Measurements from ENCODE around the gene DPP3. TPM values are rescaled to one million over a fixed set of nuclear protein-coding genes. Genes with fewer than 3 reads are reported as not detected.

The DPP3 gene
- total and polyA plus RNA-seq, 2 donors (not counting 1 experiment from before 2014, with no cell fraction given) = 21.5 to 40.6 TPM

DNA sequence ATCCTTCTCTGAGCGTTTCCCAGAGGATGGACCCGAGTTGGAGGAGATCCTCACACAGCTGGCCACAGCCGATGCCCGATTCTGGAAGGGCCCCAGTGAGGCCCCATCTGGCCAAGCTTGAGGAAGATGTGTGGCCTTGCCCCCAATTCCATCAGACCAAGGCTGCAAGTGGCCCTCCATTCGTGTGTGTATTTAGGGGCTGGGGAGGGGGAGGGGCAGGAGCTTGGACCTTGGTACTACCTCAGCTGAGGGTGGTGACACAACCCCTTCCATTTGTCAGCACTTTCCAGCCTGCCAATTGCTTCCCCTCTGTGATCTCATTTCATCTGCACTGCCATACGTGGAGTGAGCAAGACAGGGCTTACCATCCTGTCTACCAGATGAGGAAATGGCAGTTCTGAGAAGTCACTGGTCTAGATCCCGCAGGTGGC is 28.9 kb downstream of the DPP3 start:
- CTCF ChIA-PET = interaction anchor here (0.6 to 2.1 kb wide), 3 partner anchors 29 to 169 kb away, joined by 3 to 15 read pairs (median 3); partner anchors contain the start of genes DPP3 and RBM4B
- Mint-ChIP-seq H3K4me1 (peaks cover 16% of the 10 kb centered on the region), H3K9me3 (ENCODE audit: insufficient read depth) (no peaks in the 10 kb centered on the region), H3K27me3 (no peaks in the 10 kb centered on the region), H3K4me3 (no peak overlapping the region), H3K27ac (no peak overlapping the region)
- no peak for TF ChIP-seq EZH2 (IDR thresholded peaks at IDR 0.05; ENCODE audit: borderline replicate concordance, insufficient read depth, low read depth, low read length, poor library complexity, severe bottlenecking)
- TF ChIP-seq CTCF (IDR thresholded peaks at IDR 0.05) = no peak
- no peak for ATAC-seq (ENCODE audit: low read depth)
- Histone ChIP-seq H3K9ac (ENCODE audit: low read length) (no peak overlapping the region), H3K79me2 (ENCODE audit: control insufficient read depth, insufficient read depth, low read length) (peaks cover 8% of the 10 kb centered on the region), H4K20me1 (ENCODE audit: control insufficient read depth, insufficient read depth, low read length, poor library complexity, severe bottlenecking) (no peaks in the 10 kb centered on the region), H3K4me2 (replicated peaks; ENCODE audit: low read depth, low read length, poor library complexity, severe bottlenecking) (no peak overlapping the region), H3K4me3 (ENCODE audit: control extremely low read depth in 1 of 5, extremely low read depth in 1 of 5, insufficient read depth in 1 of 5, low read depth in 2 of 5, low read length in 4 of 5) (no peak overlapping the region), H3K9me3 (ENCODE audit: control extremely low read depth in 1 of 3, control insufficient read depth in 2 of 3, insufficient read depth in 1 of 3, low read length in 2 of 3) (no peaks in the 10 kb centered on the region), H3K27ac (ENCODE audit: low read length in 2 of 2) (no peak overlapping the region), H3K27me3 (replicated peaks in 1 of 4; ENCODE audit: control extremely low read depth in 1 of 4, control insufficient read depth in 3 of 4, insufficient read depth in 4 of 4, low read length in 3 of 4) (no peaks in the 10 kb centered on the region), H2AFZ (ENCODE audit: insufficient read depth, low read depth, low read length, poor library complexity, severe bottlenecking) (no peak overlapping the region), H3K4me1 (ENCODE audit: control insufficient read depth in 2 of 2, insufficient read depth in 2 of 2, low read length in 2 of 2) (peaks cover 11 to 14% of the 10 kb centered on the region in 2 donors), H3K36me3 (replicated peaks in 1 of 2; ENCODE audit: control extremely low read depth in 1 of 2, control insufficient read depth in 1 of 2, extremely low read depth in 1 of 2, insufficient read depth in 2 of 2, low read length in 1 of 2) (peaks cover 3 to 11% of the 10 kb centered on the region in 2 experiments)
- intact Hi-C loops (cut with micrococcal nuclease) = no loop called here
- WGBS (ENCODE audit: insufficient coverage) = 97% methylated on average over 6 of the region's 7 CpGs
- POLR2A ChIA-PET = interaction anchor here (0.7 kb wide), 2 partner anchors 20 to 460 kb away, joined by 5 to 6 read pairs; no protein-coding TSS in a partner anchor
- no peak for DNase-seq

DNA sequence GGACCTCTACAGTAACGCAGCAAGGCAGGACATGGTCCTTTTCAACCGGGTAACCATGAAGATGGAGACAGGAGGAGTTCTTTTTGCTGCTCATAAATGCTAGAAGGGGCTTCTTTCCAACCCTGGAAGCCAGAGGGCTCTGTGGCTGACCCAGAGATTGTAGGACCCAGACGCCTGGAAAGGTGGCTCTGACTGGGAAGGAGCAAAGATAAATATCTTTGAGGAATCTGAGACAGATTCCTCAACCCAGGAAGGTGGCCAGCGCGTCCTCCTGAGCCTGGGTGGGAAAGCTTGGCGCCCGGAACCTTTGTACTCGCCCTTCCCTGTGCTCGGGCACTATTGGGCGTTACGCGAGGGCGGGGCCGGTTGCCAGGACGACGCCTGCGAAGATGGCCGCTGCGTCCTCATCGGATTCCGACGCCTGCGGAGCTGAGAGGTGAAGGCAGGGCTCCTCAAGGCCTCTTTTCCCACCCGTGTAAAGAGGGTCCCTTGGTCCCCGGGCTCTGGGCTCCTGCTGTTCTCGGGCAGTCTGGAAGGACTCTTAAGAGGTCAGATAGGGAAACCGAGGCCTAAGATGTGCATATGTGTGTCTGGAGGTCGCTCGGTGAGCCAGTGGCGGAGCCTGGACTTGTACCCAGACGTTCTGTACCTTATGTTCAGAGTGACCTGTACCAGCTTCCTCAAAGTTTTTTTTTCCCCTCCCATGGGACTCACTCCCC is 30.2 kb downstream of the DPP3 start, which contains the start of gene BBS1:
TSS of gene BBS1 (plus strand) at position 365 of the 719 bp plus-strand sequence. CDS start at position 390, 25 bp downstream.
- H3K4me3 ChIP-seq (ENCODE audit: control extremely low read depth in 1 of 5, extremely low read depth in 1 of 5, insufficient read depth in 1 of 5, low read depth in 2 of 5, low read length in 4 of 5) = peak within 1 kb of the TSS; percentile 55 to 89 (median 85)
- DNase-seq = peak; percentile 87
- 3% methylated on average over 31 of the region's 31 CpGs for WGBS (ENCODE audit: insufficient coverage)
- CTCF ChIA-PET = interaction anchor here (1.0 to 2.1 kb wide), 6 partner anchors 8 to 167 kb away, joined by 3 to 15 read pairs (median 3); partner anchors contain the start of genes BRMS1, DPP3 and RBM4B
- Mint-ChIP-seq H3K4me3 (peak within 1 kb of the TSS; percentile 91), H3K27ac (peak within 1 kb of the TSS; percentile 61), H3K4me1 (peaks cover 16% of the 10 kb centered on the region), H3K27me3 (no peaks in the 10 kb centered on the region), H3K9me3 (ENCODE audit: insufficient read depth) (no peaks in the 10 kb centered on the region)
- H3K27ac ChIP-seq (ENCODE audit: low read length in 2 of 2) = peak within 1 kb of the TSS in 1 of 2 donors; percentile 40
- peaks cover 0 to 3% of the 10 kb centered on the region in 2 experiments for H3K36me3 ChIP-seq (replicated peaks in 1 of 2; ENCODE audit: control extremely low read depth in 1 of 2, control insufficient read depth in 1 of 2, extremely low read depth in 1 of 2, insufficient read depth in 2 of 2, low read length in 1 of 2)
- ATAC-seq (ENCODE audit: low read depth) = peak; percentile 94
- POLR2A ChIA-PET = interaction anchor here (0.7 to 1.2 kb wide), 3 partner anchors 9 to 44 kb away, joined by 4 to 7 read pairs (median 4); partner anchors contain the start of genes DPP3 and PELI3
- peaks cover 11 to 14% of the 10 kb centered on the region in 2 donors for H3K4me1 ChIP-seq (ENCODE audit: control insufficient read depth in 2 of 2, insufficient read depth in 2 of 2, low read length in 2 of 2)
- H3K4me2 ChIP-seq (replicated peaks; ENCODE audit: low read depth, low read length, poor library complexity, severe bottlenecking) = peak within 1 kb of the TSS; percentile 92
- no peaks in the 10 kb centered on the region for H3K27me3 ChIP-seq (replicated peaks in 1 of 4; ENCODE audit: control extremely low read depth in 1 of 4, control insufficient read depth in 3 of 4, insufficient read depth in 4 of 4, low read length in 3 of 4)
- H3K9me3 ChIP-seq (ENCODE audit: control extremely low read depth in 1 of 3, control insufficient read depth in 2 of 3, insufficient read depth in 1 of 3, low read length in 2 of 3) = no peaks in the 10 kb centered on the region
- H3K9ac ChIP-seq (ENCODE audit: low read length) = peak within 1 kb of the TSS; percentile 80
- peaks cover 8% of the 10 kb centered on the region for H3K79me2 ChIP-seq (ENCODE audit: control insufficient read depth, insufficient read depth, low read length)
- TF ChIP-seq CTCF (IDR thresholded peaks at IDR 0.05) (no peak), EZH2 (IDR thresholded peaks at IDR 0.05; ENCODE audit: borderline replicate concordance, insufficient read depth, low read depth, low read length, poor library complexity, severe bottlenecking) (no peak)
- H4K20me1 ChIP-seq (ENCODE audit: control insufficient read depth, insufficient read depth, low read length, poor library complexity, severe bottlenecking) = no peaks in the 10 kb centered on the region
- intact Hi-C loops (cut with micrococcal nuclease) = loop anchor here (1.0 to 2.0 kb wide), 5 partner anchors 30 to 168 kb away; partner anchors contain the start of genes ACTN3, DPP3, MRPL11 and PELI3
- peak within 1 kb of the TSS; percentile 92 for H2AFZ ChIP-seq (ENCODE audit: insufficient read depth, low read depth, low read length, poor library complexity, severe bottlenecking)

Data from B cell (primary cell).